Breast epithelium (tissue), 4 donors: Measurements from ENCODE around the gene ASAP2. TPM values are rescaled to one million over a fixed set of nuclear protein-coding genes. Genes with fewer than 3 reads are reported as not detected.
A peak's percentile ranks its signal among the peaks of the same experiment; 100 is the strongest.

Experiments used
- DNase-seq, 2 donors: peaks; one replicate each; pipeline ENCODE4 v3.0.0-alpha.2; 2019; ENCODE audit warnings: low spot score in 2 of 2
- H3K27ac ChIP-seq, 2 donors: fragments of 200-600 bp; sonication (generic) in 1 of 2; one replicate each; pipeline ENCODE4 v1.5.1; 2016 to 2019; ENCODE audit warnings: mild to moderate bottlenecking in 1 of 2
- H3K27me3 ChIP-seq, 2 donors: fragments of 200-600 bp; sonication (generic) in 1 of 2; one replicate each; pipeline versions ENCODE4 v1.5.1 to v1.6.0; 2017 to 2019; ENCODE audit warnings: control low read depth in 1 of 2, mild to moderate bottlenecking in 1 of 2
- H3K36me3 ChIP-seq: fragments of 200-600 bp; one replicate; pipeline ENCODE4 v1.5.1; 2019
- H3K4me1 ChIP-seq, 2 donors: fragments of 200-600 bp; sonication (generic); one replicate each; pipeline ENCODE4 v1.5.1; 2016 to 2019; ENCODE audit warnings: control low read depth in 1 of 2
- H3K4me3 ChIP-seq, 3 donors: fragments of 200-600 bp; sonication (generic); 1 replicate in 2 of 3; 2 replicates in 1 of 3; pipeline ENCODE4 v1.5.1; 2016 to 2019; ENCODE audit warnings: mild to moderate bottlenecking in 3 of 3, moderate library complexity in 2 of 3
- H3K9me3 ChIP-seq, 2 donors: fragments of 200-600 bp; sonication (generic) in 1 of 2; one replicate each; pipeline ENCODE4 v1.5.1; 2016 to 2019; ENCODE audit warnings: control low read depth in 1 of 2
- POLR2A ChIP-seq: fragments of 450-650 bp; IDR thresholded peaks from one replicate; pipeline ENCODE4 v1.6.1; 2016; ENCODE audit warnings: antibody characterized with exemption, mild to moderate bottlenecking, moderate library complexity
- POLR2AphosphoS5 ChIP-seq, 3 donors: sonication (generic); formaldehyde crosslinking; IDR thresholded peaks; one replicate each; pipeline ENCODE4 v1.6.1; 2017; ENCODE audit warnings: antibody characterized with exemption in 3 of 3
- intact Hi-C: fragments of 100-400 bp; cut with DNase I; formaldehyde crosslinking; loops from one replicate; pipeline ENCODE4 v1.15.1; 2023; ENCODE audit warnings: low total_unique reads
- total RNA-seq, 3 donors: library from RNA; depleted of rRNA; stranded (reverse); fragments of >200 nt; gene quantifications; one replicate each; pipeline ENCODE4 v1.1.0, GENCODE V29; 2016
- TF ChIP-seq, protein P1 (sequence below), 3 donors: fragments of 450-650 bp; IDR thresholded peaks; one replicate each; pipeline ENCODE4 v1.5.1; 2016 to 2017; ENCODE audit warnings: antibody characterized with exemption in 3 of 3, mild to moderate bottlenecking in 3 of 3, moderate library complexity in 3 of 3

The ASAP2 gene
- total RNA-seq, 3 donors from 2014 or later = 14.5 to 24.2 (median 21.0) TPM

DNA sequence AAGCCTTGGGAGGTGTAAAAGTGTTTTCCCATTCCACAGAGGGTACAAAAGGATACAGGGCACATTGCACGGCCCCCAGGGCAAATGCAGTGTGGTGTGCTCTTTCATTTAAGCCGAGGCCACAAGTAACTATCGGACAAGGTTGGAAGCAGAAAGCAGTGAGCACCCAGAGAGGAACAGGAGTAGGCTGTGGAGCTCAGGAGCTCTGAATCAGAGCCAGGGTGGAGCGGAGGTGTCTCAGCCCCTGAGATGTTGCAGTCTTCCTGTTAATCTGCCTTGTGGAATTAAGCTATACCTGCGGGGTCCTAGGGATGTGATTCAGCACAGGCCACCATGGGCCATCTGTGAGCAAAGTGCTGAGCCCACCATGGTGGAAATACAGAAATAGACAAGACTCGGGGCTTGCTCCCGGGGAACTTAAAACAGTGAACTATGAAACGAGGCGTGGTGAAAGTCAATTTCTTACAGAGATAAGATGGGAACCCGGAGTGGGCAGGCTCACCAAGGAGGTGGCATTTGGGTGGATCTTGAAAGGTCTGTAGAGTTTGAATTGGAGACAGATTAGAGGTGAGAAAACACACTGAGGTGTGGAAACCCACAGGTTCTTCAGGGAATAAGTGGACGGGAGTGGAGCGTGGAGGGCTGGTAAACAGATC lies 44.0 kb downstream of the ASAP2 start:
- Histone ChIP-seq H3K27me3 (no peaks in the 10 kb centered on the region), H3K9me3 (no peaks in the 10 kb centered on the region), H3K4me3 (no peak overlapping the region), H3K27ac (peak overlapping the region in 1 of 2 donors; percentile 74), H3K4me1 (peaks cover 3 to 7% of the 10 kb centered on the region in 2 donors), H3K36me3 (no peaks in the 10 kb centered on the region)
- TF ChIP-seq, protein P1, sequence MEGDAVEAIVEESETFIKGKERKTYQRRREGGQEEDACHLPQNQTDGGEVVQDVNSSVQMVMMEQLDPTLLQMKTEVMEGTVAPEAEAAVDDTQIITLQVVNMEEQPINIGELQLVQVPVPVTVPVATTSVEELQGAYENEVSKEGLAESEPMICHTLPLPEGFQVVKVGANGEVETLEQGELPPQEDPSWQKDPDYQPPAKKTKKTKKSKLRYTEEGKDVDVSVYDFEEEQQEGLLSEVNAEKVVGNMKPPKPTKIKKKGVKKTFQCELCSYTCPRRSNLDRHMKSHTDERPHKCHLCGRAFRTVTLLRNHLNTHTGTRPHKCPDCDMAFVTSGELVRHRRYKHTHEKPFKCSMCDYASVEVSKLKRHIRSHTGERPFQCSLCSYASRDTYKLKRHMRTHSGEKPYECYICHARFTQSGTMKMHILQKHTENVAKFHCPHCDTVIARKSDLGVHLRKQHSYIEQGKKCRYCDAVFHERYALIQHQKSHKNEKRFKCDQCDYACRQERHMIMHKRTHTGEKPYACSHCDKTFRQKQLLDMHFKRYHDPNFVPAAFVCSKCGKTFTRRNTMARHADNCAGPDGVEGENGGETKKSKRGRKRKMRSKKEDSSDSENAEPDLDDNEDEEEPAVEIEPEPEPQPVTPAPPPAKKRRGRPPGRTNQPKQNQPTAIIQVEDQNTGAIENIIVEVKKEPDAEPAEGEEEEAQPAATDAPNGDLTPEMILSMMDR (IDR thresholded peaks at IDR 0.05) = no peak
- no peak for TF ChIP-seq POLR2AphosphoS5 (IDR thresholded peaks at IDR 0.05)
- no peak for TF ChIP-seq POLR2A
- intact Hi-C loops = no loop called here
- no peak for DNase-seq

DNA sequence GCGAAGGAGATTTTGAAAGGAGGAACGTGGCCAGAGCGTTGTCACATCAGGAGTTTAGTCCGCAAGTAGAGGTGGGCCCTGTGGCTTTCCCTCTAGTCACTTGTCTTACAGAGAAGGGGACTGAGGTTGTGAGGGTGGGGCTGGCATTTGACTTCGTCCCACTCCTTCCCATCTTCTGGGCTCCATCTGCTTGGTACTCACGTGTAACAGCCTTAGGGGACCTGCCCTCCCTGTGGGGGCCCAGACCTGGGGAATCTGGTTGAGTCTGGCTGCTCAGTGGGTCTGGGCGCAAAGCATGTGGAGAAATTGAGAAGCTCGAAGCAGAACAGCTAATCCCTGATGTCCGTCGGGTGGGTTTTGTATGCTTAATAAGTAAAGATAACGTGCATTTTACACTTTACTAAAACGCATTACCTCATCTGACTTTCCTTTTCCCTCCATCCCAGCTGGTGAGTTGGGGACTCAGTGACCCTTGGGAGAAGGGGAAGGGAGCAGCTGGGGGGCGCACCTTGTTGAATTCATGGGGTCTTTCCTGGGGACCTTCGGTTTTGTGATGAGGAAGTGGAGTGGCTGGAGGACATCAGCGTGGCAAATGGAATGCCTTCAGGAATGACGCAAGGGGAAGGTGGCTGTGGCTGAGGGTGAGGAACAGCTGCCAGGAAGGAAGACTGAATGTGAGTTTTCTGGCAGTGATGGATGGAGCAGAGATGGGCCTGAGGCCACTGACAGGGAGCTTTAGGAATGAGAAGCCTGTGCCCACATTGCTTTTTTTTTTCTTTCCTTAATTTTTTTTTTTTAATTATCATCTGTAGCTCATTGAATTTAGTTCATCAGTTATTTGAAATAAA lies 44.8 kb downstream of the ASAP2 start:
- H3K4me3 ChIP-seq = peak overlapping the region in 1 of 3 donors; percentile 40
- no peaks in the 10 kb centered on the region for H3K36me3 ChIP-seq
- DNase-seq = peak; percentile 62 to 63
- peaks cover 3 to 7% of the 10 kb centered on the region in 2 donors for H3K4me1 ChIP-seq
- TF ChIP-seq POLR2A (no peak), POLR2AphosphoS5 (IDR thresholded peaks at IDR 0.05) (peak in 2 of 3 donors; percentile 49 to 51)
- TF ChIP-seq, protein P1 (IDR thresholded peaks at IDR 0.05) = no peak
- H3K9me3 ChIP-seq = no peaks in the 10 kb centered on the region
- intact Hi-C loops = no loop called here
- peak overlapping the region; percentile 48 to 74 for H3K27ac ChIP-seq
- no peaks in the 10 kb centered on the region for H3K27me3 ChIP-seq

DNA sequence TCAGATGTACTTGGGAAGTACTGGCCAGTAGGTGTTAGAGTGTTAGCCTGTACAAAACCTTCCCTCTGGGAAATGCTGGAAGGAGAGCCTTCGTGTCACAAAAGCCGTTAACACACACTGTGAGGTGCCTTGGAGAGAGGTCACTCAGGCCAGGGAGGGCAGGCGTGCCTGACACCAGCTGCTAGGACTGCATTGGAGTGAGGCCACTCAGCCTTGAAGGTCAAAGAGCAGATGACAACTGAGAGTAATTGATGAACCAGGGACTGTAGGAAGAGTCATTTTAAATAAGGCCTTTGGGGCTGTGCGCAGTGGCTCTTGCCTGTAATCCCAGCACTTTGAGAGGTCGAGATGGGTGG lies 45.4 kb downstream of the ASAP2 start:
- intact Hi-C loops = no loop called here
- no peaks in the 10 kb centered on the region for H3K9me3 ChIP-seq
- peaks cover 3 to 7% of the 10 kb centered on the region in 2 donors for H3K4me1 ChIP-seq
- DNase-seq = no peak
- H3K27ac ChIP-seq = peak overlapping the region; percentile 48 to 78
- no peaks in the 10 kb centered on the region for H3K36me3 ChIP-seq
- H3K27me3 ChIP-seq = no peaks in the 10 kb centered on the region
- TF ChIP-seq, protein P1 (IDR thresholded peaks at IDR 0.05) = no peak
- TF ChIP-seq POLR2AphosphoS5 (IDR thresholded peaks at IDR 0.05) (no peak), POLR2A (no peak)
- no peak overlapping the region for H3K4me3 ChIP-seq

DNA sequence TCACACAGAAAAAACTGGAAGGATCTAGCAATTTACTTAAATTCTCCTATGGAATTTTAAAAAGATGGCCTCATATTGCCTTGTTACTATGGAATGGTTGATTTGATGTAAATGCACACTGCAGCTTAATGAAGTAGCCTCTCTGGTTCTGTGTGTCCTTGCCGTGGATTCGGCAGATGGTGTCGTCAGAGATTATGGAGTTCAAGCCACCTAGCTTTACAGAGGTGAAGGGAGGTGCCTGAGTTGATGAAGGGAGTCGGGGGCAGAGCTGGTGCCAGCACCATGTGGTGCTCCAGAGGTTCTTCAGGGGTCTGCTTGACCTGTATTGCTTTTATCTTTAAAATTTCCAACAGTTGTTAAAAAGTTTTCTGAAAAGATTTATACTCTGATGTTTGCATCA lies 48.8 kb downstream of the ASAP2 start:
- no peak for DNase-seq
- Histone ChIP-seq H3K4me3 (no peak overlapping the region), H3K9me3 (no peaks in the 10 kb centered on the region), H3K27me3 (no peaks in the 10 kb centered on the region), H3K27ac (peak overlapping the region in 1 of 2 donors; percentile 32), H3K36me3 (no peaks in the 10 kb centered on the region), H3K4me1 (peaks cover 7 to 9% of the 10 kb centered on the region in 2 donors)
- intact Hi-C loops = no loop called here
- TF ChIP-seq POLR2AphosphoS5 (IDR thresholded peaks at IDR 0.05) (no peak), POLR2A (no peak)
- TF ChIP-seq, protein P1 (IDR thresholded peaks at IDR 0.05) = no peak

DNA sequence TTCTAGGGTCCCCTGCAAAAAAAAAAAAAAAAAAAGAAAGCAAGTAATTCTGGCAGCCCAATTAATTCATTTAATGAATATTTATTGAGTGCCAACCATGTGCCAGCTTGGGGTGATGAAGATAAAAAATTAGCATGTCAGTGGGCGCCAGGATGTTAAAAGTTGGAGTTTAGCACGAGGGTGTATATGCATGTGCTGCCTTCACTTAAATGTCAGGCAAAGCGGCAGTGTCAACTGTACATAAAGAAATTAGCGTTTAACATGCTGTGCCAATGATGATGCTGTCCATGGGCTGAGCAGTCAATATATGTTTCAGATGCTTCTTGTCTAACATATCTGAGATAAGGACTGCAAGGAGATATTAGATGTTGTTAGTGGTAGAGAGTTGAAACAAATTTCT lies 49.5 kb downstream of the ASAP2 start:
- Histone ChIP-seq H3K27ac (no peak overlapping the region), H3K4me1 (peaks cover 7 to 9% of the 10 kb centered on the region in 2 donors), H3K36me3 (no peaks in the 10 kb centered on the region), H3K4me3 (no peak overlapping the region), H3K27me3 (no peaks in the 10 kb centered on the region), H3K9me3 (no peaks in the 10 kb centered on the region)
- TF ChIP-seq, protein P1 (IDR thresholded peaks at IDR 0.05) = no peak
- DNase-seq = no peak
- intact Hi-C loops = no loop called here
